NT2/D1 (cell line): ENCODE results near the gene OPCML.

ENCODE experiments used
- SUZ12 ChIP-seq: IDR thresholded peaks from 2 replicates; pipeline ENCODE4 v1.6.1; 2011; ENCODE audit not compliant: insufficient read length, insufficient read depth; ENCODE audit errors: extremely low read depth
- YY1 ChIP-seq: IDR thresholded peaks from 2 replicates; pipeline ENCODE4 v1.6.1; 2011; ENCODE audit not compliant: insufficient read length, insufficient read depth
- ZNF274 ChIP-seq: IDR thresholded peaks from 2 replicates; pipeline ENCODE4 v1.6.1; 2011; ENCODE audit warnings: mild to moderate bottlenecking, low read depth, low read length

- no peak for TF ChIP-seq YY1
- TF ChIP-seq ZNF274: no peak
- no peak for TF ChIP-seq SUZ12
These were observed 40.5 kb downstream of the OPCML start for GRCh38 chr11:133491680-133492383.
